ENCODE results near the gene AUTS2.
A peak's percentile ranks its signal among the peaks of the same experiment; 100 is the strongest.

Gene AUTS2

GRCh38 chr7:69599955-69600709, 1.9 kb downstream of the AUTS2 start:
- DNase-seq, result no peak

GRCh38 chr7:69600710-69601519, 2.6 kb downstream of the AUTS2 start:
- no peak for DNase-seq

GRCh38 chr7:69602522-69602921, 4.2 kb downstream of the AUTS2 start:
- no peak for DNase-seq

GRCh38 chr7:69603351-69603750, 5.1 kb downstream of the AUTS2 start:
- no peak for DNase-seq

- DNase-seq, result peak in 1 of 5 donors; percentile 18
Observed at GRCh38 chr7:69603937-69604494, 5.7 kb downstream of the AUTS2 start.

GRCh38 chr7:69605070-69605469, 6.8 kb downstream of the AUTS2 start:
- DNase-seq, result no peak

DNA sequence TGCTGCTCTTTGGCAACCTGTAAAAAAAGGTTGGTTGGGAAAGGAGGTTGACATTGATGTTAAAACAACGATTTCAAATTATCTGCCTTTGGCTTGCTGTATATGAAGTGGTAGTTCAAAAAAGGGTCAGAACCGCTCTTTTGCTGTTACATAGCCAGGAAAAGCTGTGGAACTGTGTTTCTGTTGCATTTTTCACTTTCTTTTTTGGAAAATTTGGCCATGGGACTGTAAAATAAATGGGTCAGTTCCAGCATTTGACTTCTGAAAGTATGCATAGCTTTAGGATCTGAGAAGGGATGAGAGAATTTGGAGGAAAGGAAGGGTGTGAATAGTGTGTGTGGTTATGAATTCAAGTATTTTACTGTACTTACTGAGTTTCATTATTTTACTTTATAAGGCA, 7.3 kb downstream of the AUTS2 start:
- DNase-seq, result no peak

- DNase-seq, result no peak
Observed at GRCh38 chr7:69608049-69608448, 9.8 kb downstream of the AUTS2 start.

DNA sequence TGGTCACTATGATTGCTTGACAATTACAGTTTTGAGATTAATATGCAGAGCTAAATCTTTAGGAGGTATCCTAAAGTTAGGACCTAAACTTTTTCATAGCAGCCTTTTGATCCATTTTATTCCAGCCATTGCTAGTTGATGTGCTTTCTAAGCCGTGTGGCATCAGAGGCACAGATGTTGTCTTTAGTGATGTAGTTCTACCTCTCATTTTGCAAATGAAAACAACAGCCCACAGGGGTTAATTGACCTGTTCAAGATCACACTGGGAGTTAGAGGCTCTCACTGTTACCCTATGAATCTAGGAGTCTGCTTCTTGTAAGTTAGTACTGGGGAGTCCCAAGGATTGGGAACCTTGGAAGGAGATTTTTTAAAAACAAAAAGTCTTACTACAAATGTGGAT, 10.6 kb downstream of the AUTS2 start:
- DNase-seq, result no peak

DNA sequence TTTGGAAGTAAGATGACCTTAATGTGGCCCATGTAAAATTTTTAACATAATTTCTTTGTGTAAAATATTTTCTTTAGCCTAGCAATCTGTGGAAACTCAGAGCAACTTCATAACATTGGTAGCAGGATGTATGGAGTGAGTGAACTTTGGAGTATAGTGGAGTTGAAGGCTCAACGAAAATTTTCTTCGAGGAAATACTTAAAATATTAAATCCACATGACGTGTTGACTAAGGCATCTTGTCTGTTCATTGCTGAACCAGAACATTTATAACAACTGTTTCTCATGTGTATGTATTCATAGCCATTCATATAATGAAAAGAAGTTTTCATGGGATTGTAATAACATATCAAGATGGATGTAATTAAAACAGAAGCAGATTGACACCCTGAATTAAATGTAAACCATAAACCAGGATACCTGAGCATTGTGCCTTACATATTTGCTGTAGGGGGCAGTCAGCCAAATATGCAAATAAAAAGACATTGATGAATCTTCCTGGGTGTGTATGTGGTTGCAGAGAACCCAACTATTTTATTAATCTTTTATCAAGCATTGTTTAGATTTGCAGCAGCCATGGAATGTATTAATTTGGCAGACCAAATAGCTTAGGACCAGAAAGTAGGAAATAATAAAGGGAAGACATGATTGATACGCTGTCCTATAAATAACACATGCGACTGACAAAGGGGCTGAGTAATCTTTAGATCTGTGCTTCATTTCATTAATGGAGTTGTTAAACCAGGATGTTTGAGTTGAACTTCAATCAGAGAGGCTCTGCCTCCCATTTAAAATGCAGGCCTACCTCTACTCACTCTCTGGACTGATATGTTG, 11.5 kb downstream of the AUTS2 start:
- no peak for DNase-seq

GRCh38 chr7:69610374-69611084, 12.3 kb downstream of the AUTS2 start:
- no peak for DNase-seq

DNA sequence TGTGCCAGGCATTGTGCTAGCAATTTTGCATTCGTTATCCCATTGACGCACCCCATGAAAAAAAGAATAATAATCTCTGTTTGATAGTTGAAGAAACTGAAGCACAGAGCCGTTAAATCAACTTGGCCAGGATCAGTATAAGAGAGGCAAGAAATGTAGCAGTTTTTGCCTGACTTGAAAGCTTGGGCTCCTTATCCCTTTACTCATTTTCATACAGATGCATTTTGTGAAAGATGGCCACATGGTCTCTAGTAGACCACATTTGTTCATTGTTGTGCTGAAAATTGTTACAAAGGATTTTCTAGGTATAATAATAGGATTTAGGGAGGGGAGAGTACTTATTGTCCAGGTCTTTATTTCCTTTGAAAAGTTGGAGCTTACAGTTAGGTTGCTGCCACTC, 14.7 kb downstream of the AUTS2 start:
- DNase-seq, result no peak

DNA sequence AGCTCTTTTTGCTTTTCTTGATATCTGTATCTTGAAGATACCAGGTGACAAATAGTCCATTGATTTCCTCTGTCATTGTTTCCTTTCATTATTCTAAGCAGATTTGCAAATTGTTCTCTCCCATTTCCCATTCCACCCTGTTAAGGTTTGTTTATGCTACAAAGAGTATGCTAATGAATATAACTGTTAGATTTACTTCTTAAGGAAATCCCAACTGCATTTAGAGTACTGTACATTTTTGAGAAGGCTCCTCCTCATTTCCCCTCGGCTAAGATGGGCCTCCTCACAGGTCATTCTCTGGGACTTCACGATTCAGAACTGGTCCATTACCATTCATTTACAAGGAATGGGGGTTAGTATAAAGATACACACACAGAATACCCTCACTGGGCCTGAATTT, 15.6 kb downstream of the AUTS2 start:
- DNase-seq, result no peak

DNA sequence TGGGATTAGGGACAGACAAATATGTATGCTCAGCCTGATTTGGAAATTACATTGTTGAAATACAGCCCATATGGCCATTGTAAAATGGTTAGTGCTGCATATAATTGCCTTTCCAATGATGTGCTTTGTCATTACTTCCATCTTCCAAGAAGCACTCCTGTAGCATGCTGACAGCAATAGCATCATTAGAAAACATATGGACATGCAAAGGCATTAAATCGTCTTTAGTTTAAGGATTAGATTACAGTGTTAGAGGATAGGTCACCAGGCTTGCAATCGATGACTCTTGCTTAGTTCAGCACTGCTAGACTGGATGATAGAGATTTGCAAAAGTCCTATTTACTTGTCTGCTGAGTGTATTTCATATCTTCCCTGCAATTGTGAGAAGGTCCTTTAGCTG, 17.4 kb downstream of the AUTS2 start:
- no peak for DNase-seq

DNA sequence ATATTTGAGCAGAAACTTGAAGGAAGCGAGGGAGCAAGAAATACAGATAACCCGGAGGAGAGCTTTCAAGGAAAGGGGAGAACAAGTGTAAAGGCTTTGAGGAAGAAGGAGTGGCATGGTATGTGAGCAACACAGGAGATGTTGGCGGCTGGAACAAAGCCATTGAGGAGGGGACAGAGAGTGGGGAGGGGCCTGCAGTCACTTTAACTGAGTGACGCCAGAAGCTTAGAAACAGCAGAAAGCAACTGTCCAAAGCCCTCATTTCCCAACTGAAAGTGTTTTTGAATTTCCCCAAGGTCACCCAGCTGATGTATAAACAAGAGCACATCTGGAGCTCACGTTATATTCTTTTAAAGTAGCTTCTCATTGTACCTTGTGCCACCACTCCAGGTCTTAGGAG, 19.1 kb downstream of the AUTS2 start:
- no peak for DNase-seq

DNA sequence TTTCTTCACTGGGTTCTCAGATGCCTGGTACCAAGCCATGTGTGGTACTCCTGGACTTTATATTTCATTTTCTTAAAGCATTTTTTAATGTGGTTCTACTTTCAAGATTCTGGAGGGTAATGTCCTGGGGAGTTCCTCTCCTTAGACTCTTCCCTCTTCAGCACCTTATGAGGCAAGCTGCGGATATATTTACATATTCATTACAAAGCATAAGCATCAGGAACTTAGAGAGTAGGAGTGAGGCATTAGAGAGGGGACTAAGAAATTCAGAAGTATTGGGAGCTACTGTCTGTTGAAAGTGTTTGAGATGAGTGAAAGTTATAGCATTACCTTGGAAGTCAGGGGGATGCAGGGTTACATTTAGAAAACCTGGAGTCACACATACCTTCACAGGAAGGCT, 20.8 kb downstream of the AUTS2 start:
- DNase-seq, result no peak

DNA sequence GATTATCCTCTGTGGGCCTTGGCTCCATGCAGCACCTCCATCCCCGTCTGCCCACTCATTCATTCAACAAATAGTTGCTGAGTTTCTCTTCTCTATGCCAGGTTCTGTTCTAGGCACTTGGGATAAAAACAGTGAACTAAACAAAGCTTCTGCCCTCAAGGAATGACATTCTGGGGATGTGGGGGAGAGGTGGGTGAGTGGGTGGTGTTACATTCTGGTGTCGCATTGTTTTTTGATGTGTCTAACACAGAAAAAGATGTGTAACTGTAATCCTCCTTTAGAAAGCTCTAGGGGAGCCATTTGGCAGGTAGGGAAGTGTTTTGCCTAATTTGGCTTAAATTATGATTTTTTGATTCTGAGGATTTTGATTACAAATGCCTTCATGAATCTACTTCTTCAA, 21.4 kb downstream of the AUTS2 start:
- no peak for DNase-seq

GRCh38 chr7:69620063-69620462, 21.8 kb downstream of the AUTS2 start:
- DNase-seq, result no peak

DNA sequence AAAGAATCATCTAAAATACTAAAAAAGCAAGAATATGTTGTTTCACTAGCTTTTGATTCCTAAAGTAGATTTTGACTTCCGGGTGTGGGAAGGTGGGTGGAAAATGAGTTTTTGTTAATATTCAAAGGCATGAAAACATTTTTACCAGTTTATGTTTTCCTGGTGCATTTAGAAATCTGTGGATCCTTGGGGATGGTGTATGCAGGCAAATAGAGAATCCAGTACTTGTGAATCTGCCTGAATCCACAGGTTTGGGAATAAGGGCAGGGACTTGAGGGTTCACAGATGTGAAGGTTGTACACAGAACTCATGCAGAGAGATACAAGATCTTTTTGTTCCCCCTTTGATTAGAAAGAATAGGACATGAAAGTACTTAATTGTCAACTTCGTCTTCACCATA, 22.4 kb downstream of the AUTS2 start:
- no peak for DNase-seq

DNA sequence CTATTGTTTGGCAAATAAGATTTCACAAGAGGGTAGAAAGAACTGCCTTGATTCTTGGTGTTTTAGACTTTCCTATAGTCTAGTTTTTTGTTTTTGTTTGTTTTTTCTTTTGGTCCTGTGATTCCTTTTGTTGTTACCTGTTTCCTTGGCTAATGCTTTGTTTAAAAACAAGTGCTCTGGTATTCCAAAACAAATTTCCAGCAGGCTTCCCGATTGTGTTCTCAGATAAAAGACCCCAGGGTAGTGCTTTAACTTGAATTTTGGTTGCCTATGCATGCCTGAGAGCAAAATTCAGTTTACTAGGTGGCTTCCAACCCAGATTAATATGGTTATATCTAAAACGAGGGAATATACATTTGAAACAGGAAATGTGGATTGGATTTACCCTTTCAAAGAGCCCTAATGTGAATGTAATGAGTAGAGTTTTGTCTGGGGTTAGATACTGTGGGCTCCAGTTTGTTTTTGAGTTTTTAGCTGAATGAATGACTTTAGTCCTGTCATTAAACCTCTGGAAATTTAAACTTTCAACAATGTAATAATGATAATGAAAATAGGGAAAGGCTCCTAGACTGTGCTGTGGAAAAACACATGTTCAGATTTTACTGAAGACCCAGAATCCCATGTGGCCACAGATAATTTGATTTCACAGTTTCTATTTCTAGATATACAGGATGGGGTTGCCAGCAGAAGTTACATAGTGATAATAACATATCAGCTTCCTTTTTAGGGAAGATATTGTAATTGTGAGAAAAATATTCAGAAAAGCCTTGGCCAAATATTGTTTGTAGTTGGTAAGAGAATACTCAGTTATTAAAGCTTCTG, 23.9 kb downstream of the AUTS2 start:
- DNase-seq, result no peak

DNA sequence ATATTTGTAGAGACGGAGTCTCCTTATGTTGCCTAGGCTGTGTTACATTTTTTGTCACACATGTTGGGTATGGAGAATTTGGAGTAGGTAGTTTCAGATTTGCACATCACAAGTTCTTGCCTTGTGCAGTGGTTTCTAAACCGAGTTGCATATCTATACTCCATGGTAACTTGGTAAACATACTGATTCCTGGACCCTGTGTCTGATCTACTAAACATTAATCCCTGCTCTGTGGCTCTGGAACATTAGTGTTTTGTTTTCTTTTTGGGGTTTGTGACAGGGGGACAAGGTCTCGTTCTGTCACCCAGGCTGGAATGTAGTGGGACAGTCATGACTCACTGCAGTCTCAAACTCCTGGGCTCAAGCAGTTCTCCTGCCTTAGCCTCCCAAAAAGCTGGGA, 24.7 kb downstream of the AUTS2 start:
- no peak for DNase-seq

All from T-helper 1 cell (primary cell).